ENCODE results near the gene IGSF3.
"Not testable (repeated sequence)": the region's sequence is repeated elsewhere in the genome, so short reads cannot be mapped to it uniquely, and the experiment has no call there.

IGSF3 gene

DNA sequence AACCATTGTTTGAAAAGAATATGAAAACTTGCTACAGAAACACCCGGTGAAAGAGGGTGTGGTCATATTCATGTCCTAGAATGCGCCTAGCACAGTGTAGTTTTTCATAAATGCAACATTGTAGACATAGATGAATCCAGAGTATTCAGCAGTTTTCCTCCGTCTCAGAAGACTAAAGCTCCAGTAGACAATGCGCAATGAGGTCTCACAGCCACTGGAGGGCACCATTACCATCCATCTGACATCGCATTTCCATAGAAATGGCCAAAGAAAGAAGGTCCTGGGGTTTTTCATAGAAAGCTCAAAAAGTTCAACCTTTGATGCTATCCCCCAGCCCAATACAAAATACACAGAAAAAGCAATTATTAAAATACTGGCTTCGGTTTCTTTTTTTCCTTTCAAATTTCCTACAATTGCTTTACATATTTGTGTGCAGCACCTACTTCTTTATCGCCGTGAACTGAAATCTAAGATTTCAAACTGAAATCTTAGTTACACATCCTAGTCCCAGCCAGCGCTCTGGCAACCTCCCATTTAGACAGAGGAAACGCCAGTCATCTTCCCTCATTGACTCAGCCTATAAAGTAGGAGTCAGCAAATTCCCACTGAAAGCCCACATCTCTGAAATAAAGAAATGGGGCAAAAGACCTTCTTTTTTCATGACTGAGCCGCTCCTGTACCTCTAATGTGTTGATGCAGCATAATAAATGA, 92.8 kb downstream of the IGSF3 start:
- no peak for DNase-seq (ENCODE audit: low read depth)

DNA sequence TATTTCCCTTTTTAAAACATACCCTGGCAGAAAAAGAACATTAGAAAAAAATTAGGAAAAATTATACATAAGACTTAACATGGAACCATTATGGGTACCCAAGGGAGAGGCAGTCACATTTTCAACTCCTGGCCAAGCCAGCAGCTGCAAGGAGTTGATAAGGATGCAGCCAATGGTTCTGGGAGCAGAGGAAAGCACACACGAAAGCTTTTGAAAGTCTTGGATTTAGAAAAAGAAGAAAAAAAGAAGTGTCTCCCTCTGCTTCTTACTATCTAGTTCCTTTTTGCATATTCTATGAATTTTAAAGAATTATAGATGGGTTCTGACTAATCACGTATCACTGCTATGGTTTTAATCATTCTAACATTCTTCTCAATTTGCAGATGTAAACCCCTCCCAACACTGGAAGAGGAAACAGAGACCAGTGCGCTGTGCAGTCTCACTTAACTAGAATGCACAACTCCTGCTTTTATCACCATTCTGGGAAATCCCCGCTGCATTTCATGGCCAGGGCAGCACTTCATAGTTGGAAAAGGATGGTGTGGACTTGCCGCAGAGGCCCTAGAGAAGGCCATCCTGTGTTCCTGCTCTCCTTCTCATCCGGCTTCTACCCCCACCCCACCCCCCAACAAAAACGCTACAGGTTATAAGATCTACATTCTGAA, 94.0 kb downstream of the IGSF3 start:
- no peak for DNase-seq (ENCODE audit: low read depth)

DNA sequence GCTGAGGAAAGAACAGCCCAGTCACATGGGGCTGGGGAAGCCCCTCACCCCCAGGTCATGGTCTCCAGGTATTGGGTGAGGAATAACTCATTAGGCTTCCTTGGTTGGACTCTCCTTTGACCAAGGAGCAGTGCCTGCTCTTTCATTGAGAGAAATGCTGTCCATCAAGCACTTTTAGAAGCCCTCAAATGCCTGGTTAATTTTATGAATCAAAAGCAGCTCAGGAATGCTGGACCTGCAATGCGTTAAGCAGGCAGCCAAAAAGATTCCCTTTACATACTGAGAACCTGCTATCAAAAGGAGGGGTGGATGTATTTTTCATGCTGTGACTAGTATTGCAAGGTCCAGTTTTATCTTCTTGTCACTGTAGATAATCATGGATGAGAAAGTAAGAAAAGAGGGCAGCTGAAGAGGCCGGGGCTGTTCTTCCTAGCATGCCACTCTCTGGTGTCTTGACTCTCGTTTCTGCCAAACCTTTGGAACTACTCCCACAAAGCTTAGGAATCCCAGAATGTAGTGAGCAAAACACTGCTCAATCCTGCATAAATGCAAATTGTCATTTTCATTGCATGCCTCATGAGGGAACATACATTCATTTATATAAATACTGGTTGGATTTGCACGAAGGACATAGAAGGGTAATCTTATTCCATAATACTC, 94.6 kb downstream of the IGSF3 start:
- no peak for DNase-seq (ENCODE audit: low read depth)

DNA sequence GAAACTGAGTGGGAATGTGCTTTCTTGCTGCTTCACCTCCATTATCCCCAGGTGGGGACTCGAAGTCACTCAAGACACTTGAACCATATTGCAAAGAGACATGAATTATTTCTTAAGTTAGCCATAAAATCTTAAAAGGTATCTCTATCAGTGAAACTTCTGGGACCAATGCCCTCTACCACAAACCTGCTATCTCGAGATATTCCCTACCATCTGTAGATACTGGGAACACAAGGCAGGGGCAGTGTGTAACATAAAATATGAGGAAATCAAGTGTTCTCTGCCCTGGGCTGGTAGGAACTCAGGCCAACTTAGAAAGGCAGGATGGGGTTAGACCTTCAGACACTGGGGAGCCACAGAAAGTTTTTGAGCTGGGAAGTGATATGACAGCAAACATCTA, 95.4 kb downstream of the IGSF3 start:
- DNase-seq (ENCODE audit: low read depth): no peak

DNA sequence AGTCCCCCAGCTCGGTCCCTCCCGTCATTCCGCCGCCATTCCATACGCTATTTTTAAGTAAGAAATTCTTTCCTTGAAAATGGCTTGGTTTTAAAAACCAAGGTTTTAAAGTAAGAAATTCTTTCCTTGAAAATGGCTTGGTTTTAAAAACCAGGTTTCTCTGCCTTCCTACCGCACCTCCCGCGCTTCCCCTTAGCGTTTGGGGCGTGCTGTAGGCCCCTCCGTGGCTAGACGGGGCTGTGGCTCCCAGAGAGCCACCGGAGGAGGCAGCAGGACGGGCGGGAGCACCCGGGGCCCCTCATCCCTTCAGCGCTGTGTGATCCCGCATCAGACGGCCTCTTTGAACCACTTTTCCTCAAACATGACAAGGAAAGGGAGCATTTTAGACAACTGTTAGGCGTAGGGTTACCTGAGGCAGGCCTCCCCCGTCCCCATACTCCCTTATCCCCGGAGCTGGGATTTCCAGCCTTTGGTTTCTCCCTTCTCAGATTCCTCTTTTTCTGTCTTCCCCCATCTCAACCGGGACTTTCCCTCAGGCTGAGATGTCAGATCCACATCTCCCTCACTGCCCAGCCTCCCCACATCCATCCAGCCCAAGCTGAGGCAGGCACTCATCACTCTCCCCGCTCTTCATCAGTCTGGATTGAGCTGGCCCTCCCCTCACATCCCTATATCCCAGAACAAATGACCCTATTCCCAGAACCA, 96.2 kb downstream of the IGSF3 start:
- no peak for DNase-seq (ENCODE audit: low read depth)

DNA sequence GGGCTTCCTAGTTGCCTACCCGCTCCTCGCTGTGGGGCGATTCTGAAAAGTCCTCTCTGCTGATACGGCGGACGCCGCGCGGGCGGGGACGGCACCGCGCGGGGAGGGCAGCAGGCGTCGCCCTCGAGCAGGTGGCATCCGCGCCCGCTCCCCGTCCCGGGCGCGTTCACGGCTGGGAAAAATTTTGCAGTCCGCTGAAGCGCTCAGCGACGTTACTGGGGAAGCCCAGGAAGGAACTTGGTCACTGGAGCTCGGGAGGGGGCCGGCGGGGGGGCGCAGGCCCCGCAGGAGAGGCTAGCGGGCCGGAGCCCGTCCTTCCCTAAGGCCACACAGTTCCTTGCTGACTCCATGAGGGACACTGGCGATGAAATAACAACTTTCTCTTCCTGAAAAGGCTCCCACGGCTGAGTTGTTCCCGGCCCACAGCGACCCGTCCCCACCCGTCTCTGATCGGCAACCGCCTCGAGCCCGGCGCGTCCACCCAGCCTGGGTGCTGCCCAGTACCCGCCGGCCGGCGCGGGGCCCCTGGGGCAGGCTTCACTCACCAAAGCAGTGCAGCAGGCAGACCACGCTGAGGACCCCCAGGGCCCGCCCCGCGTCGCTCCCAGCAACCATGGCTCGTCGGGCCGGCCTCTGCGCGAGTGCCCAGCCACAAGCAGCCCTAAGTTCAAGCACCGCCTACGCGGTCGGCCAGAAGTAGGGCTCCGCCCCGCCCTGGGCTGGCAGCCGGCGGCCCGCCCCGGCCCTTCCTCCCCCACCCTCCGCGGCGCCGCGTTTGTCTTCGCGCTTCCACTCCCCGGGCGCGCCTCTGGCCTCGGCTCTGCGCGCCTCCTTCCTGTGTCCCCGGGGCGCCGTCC, 96.9 kb downstream of the IGSF3 start, which contains the start of gene CD58:
TSS of gene CD58 (minus strand) at position 669 of the 857 bp plus-strand sequence. CDS start at position 615, 54 bp downstream.
- peak; percentile 62 for DNase-seq (ENCODE audit: low read depth)

DNA sequence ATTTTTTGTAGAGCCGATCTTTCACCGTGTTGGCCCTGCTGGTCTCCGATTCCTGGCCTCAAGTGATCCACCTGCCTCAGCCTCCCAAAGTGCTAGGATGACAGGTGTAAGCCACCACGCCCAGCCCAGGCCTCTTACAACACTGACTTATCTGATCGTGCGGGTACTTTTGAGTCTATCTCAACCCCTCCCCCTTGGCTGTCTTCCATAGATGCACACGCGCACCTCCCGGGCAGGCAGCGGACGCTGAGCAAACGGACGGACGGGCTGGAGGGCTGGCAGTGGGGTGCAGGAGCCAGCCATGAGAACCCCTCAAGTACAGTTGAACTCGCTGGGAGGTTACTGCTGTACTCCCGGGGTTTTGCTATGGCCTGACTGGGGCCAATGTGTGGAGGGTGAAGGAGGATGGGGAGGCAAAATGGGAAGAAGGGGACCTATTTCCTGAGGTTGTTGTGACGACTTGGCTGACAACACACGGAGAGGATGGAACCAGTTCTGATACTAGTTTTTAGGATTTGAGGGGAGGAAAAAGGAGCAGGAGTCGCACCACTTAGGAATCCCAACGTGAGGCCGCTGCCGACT, 97.7 kb downstream of the IGSF3 start:
- DNase-seq (ENCODE audit: low read depth): no peak

DNA sequence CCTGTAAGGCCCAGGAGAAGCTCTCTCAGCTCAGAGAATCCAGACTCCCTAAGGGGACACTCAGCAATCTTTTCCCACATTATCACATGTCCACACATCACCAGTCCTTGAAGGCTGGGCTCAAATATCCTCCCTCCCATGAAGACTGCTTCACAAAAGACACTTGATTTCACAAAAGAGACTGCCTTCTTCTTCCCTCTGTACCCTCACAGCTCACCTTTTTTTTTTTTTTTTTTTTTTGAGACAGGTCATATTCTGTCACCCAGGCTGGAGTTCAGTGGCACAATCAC, 98.2 kb downstream of the IGSF3 start:
- DNase-seq (ENCODE audit: low read depth): no peak

DNA sequence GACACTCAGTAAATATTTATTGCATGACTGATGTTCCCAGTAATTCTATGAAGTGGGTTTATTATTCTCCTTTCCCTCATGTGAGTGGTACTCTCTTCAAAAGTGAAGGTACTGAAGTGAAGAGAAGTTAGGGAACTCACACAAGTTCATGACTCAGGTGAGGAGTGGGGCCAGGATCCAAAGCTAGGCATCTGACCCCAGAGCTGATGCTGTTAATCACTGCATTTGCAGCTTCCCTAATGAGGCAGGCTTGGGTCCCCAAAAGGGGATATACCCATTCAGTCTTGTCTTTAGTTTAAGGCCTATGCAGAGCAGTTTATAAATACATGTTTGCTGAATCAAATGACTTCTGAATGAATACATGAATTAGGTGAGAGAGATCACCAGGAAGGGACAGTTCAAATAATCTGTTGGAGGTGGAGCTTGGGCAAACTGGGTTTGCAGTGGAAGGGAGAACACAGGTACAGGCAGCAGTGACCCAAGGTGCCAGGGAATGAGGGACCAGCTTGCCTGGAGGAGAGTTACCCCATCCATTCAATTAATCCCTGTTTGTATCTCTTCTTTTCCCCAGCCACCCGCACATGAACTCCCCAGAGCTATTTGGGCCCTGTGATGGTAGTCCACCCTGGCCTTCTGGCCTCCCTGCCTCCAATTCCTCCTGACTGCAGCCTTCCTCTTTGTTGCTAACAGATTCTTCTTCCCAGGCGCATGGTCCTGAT, 98.7 kb downstream of the IGSF3 start:
- DNase-seq (ENCODE audit: low read depth): no peak

DNA sequence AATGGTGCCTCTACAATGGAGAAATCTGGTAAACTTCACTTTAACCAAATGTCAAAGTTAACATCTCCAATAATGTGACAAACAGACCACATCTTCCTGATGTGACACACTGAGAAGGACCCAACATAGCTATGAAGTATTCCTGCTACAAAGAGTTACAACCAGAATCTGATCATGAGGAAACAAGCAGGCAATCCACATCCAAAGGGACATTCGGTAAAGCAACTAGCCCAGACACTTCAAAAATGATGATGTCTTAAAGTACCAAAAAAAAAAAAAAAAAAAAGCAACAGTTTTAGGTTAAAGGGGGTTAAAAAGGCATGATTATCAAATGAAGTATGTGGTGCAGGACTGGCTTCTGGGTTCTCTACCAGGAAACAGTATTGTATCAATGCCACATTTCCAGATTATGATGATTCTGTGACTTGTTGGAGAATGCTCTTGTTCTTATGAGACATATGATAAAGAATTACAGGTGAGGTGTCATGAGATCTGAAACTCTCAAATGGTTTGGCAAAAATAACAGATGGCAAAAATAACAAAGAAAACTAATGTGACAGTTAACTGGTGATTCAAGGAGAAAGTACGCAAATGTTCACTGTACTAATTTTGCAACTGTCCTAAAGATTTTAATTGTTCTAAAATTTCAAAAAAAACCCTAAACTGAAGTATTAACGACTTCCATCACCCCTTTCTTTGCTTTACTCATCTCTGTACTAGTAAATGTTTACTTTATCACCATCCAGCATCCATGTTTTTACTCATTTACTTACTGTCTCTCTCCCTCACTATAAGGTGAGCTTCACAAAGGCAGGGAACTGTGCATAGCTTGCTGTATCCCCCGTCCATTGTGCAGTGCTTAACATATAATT, 99.5 kb downstream of the IGSF3 start:
- DNase-seq (ENCODE audit: low read depth): no peak

DNA sequence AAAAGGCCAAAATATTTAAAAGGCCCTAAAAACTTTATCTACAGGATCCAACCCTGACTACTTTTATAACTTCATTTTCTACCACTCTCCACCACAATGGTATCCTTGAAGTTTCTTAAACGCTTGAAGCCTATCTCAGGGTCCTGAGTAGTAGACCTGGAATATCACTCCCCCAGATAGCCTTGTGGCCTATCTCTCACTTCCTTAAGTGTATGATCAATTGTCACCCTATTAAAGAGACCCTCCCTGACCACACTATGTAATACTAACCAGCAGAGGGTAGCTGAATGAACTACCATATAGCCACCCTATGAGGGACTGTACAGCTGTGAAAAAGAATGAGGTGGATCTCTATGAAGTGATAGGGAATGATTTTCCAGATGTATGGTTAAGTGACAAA, 102.3 kb downstream of the IGSF3 start:
- no peak for DNase-seq (ENCODE audit: low read depth)

DNA sequence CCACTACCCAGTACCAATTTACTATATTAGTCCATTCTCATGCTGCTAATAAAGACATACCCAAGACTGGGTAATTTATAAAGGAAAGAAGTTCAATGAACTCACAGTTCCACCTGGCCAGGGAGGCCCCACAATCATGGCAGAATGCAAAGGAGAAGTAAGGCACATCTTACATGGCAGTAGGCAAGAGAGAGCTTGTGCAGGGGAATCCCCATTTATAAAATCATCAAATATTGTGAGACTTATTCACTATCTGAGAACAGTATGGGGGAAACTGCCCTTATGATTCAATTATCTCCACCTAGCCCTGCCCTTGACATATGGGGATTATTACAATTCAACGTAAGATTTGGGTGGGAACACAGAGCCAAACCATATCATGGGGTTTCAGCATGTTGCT, 103.1 kb downstream of the IGSF3 start:
- DNase-seq (ENCODE audit: low read depth): no peak

DNA sequence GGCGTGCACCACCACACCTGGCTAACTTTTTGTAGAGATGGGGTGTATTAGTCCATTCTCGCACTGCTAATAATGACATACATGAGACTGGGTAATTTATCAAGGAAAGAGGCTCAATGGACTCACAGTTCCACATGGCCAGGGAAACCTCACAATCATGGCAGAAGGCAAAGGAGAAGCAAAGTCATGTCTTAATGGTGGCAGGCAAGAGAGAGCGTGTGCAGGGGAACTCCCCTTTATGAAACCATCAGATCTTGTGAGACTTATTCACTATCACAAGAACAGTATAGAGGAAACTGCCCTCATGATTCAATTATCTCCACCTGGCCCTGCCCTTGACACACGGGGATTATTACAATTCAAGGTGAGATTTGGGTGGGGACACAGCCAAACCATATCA, 105.1 kb downstream of the IGSF3 start:
- DNase-seq (ENCODE audit: low read depth): not testable (repeated sequence)

DNA sequence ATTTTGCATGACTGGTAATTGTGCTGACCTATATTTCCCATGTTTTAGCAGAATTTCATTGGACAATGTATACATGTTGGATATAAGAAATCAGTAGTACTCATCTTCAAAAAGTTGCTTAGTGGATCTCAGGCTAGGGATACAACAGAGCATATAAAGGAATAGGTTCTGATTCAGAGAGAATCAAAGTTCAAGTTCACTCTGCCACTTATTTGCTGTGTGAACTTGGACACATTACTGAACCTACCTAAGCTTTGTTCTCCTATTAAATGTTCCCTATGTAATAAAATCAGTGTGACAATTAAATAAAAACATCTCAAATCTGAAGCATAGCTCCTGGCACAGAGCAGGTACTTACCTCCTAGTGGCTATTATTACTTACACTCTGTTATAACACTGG, 106.0 kb downstream of the IGSF3 start:
- DNase-seq (ENCODE audit: low read depth): no peak

DNA sequence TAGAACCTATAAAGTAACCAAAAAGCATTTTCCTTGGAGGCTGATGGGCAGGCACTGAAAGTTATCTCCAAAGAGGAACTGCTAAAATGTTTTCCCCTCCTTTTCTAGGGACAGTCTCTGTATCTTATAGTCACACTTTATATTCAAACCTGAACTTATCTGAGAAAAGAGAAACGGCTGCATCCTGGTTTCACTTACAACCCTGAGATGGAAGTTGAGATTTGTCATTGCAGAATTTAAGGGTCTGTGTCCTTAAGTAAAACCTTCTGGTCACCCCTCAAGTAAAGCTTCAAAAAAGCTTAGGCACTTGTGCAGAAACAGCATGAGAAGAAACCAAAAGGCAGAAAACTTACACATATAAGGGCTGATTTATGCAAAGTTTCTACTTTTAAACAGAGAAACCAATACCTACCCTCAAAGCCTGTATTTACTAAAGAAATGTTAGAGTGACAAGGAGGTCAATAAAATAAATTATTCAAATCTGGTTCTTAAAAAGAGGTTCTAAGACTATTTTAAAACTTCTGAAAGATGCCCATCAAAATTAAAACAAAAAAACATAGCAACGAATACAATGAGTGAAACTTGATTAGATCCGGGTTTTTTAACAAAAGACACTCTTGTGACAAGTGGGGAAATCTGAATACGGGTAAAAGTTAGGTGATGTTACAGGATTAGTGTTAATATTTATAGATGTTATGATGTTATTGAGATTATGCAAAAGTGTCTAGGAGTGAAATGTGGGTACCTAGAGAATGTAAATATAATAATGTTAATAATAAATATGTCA, 106.6 kb downstream of the IGSF3 start:
- no peak for DNase-seq (ENCODE audit: low read depth)

DNA sequence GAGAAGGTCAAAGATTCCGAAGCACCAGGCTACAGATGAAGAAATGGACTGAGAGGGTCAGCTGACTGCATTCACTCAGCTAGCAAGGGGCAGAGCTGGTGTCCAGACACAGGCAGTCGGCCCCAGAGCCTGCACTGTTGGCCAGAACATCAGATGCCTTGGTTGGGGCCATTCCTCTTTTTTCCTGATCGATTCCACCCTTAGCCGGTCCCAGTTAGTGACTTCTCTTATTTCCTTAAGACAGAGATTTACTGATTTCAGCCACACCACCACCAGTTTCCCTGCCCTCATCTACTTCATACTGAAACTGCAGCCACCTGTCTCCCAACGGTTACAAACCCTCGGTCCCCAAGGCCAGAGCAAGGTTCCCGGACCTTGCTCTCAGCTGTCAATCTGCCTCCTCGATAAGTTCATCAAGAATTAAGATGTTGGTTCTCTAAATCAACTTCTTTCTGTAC, 108.2 kb downstream of the IGSF3 start:
- DNase-seq (ENCODE audit: low read depth): no peak

DNA sequence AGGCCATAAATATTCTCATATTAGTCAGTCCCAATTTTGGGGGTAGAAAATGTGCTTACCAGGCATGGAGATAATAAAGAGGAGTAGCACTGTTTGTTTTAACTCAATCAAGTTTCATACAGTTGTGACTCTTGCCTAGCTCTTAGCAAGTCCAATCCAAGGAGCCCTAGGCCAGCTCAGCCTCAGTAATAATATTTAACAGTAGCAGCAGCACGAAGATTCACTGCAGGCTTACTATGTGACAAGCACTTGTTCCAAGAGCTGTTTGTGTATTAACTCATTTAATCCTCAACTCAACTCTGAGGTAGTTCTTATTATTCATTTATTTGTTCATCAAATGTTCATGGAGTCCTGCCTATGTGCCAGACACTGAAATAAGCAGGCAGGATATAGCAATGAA, 109.0 kb downstream of the IGSF3 start:
- no peak for DNase-seq (ENCODE audit: low read depth)

DNA sequence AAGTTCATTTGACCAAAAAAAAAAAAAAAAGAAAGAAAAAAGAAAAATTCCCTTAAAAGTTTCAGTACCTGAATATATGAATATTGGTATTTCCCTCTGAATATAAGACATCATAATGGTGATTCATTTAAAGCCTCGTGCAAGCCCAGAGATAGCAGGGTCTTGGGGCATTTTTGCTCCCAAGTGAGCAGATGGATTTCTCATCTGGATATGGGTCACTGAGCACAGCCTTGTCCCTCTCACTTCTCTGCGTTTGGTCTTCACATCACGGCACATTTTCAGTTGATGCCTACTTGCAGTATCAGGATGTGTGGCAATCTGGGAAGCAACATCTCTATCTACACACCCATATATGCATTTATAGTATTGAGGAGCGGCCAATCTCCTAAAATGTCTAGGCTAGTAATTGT, 109.4 kb downstream of the IGSF3 start:
- no peak for DNase-seq (ENCODE audit: low read depth)

DNA sequence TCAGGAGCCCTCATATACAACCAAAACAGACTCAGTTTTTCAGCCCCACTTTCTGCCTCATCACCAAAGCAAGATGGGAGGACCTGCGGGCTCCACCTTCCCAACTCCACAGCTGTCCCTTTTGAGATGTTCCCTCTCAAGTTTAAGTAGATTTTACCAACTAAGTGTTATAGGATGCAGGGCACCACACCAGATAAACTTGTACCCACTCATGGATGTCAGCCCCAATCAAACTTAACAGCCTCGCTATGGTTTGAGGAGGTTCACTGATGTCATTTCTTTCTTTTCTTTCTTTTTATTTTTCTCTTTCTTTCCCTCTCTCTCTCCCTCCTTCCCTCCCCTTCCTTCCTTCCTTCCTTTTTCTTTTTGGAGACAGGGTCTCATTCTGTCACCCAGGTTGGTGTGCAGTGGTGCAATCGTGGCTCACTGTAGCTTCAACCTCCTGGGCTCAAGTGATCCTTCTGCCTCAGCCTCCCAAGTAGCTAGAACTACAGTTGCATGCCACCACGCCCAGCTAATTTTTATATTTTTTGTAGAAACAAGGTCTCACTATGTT, 110.1 kb downstream of the IGSF3 start:
- no peak for DNase-seq (ENCODE audit: low read depth)
